SK-N-SH (cell line): ENCODE results near the gene ERC1.

ENCODE experiments used
- CTCF ChIP-seq: fragments of 200-600 bp; sonication (generic); IDR thresholded peaks from 2 replicates; pipeline ENCODE4 v1.6.1; 2017; ENCODE audit warnings: antibody characterized with exemption, mild to moderate bottlenecking, moderate library complexity
- EP300 ChIP-seq, 2 experiments: IDR thresholded peaks; 2 replicates each; pipeline versions ENCODE4 v1.4.0 to v1.6.1; 2012; ENCODE audit warnings: borderline replicate concordance in 1 of 2, low read depth in 1 of 2, low read length in 1 of 2
- FOXM1 ChIP-seq: IDR thresholded peaks from 2 replicates; pipeline ENCODE4 v1.4.0; 2012; ENCODE audit warnings: low read depth, mild to moderate bottlenecking
- GABPA ChIP-seq: IDR thresholded peaks from 2 replicates; pipeline ENCODE4 v1.4.0; 2012; ENCODE audit warnings: low read depth, mild to moderate bottlenecking
- POLR2AphosphoS5 ChIP-seq: IDR thresholded peaks from 2 replicates; pipeline ENCODE4 v1.6.1; 2012; ENCODE audit warnings: low read depth, low read length
- RCOR1 ChIP-seq: fragments of 150-350 bp; IDR thresholded peaks from 2 replicates; pipeline ENCODE4 v1.6.1; 2017; ENCODE audit warnings: antibody characterized with exemption, low read length
- TAF1 ChIP-seq: IDR thresholded peaks from 2 replicates; pipeline ENCODE4 v1.6.1; 2012; ENCODE audit warnings: low read depth, mild to moderate bottlenecking, low read length, moderate library complexity, borderline replicate concordance
- TCF12 ChIP-seq: IDR thresholded peaks from 2 replicates; pipeline ENCODE4 v1.4.0; 2012
- USF1 ChIP-seq: IDR thresholded peaks from 2 replicates; pipeline ENCODE4 v1.4.0; 2012; ENCODE audit warnings: low read depth, borderline replicate concordance

DNA sequence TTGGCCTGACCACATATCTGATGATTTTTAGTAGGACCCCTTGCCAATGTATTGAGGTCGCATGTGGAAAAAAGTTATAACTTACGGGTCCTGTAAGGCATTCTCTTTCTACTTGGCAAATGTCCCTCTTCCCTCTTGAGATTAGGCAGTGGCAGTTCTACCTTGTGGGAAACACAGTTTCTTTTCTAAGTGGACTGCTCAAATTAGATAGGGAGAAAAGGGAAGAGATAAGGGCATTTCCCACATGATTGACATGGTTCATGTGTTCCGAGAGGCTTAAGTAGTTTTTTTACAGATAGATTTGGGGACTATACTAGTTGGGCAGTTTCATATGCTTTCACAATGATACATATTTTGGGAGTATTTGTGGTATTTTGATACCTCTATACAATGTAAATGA lies 448.7 kb downstream of the ERC1 start:
- TF ChIP-seq CTCF (no peak), GABPA (no peak), USF1 (no peak), POLR2AphosphoS5 (no peak), TAF1 (no peak), TCF12 (no peak), EP300 (IDR thresholded peaks at IDR 0.05; ENCODE audit: borderline replicate concordance in 1 of 2, low read depth in 1 of 2, low read length in 1 of 2) (no peak), FOXM1 (no peak), RCOR1 (no peak)
